PFSK-1 (cell line): ENCODE data around the gene PROX1. TPM values are rescaled to one million over a fixed set of nuclear protein-coding genes. Genes with fewer than 3 reads are reported as not detected.

Source experiments
- FOXP2 ChIP-seq: optimal IDR thresholded peaks from 2 replicates; pipeline ENCODE3; 2011; ENCODE audit warnings: borderline replicate concordance, control low read depth, inconsistent platforms; ENCODE audit not compliant: insufficient read depth; ENCODE audit errors: extremely low read length, extremely low read depth
- POLR2AphosphoS5 ChIP-seq: IDR thresholded peaks from 2 replicates; pipeline ENCODE4 v1.6.1; 2012; ENCODE audit warnings: low read depth, mild to moderate bottlenecking, control low read depth, low read length, moderate library complexity
- SIN3A ChIP-seq: IDR thresholded peaks from 2 replicates; pipeline ENCODE4 v1.6.1; 2012; ENCODE audit warnings: mild to moderate bottlenecking, low read length, moderate library complexity, borderline replicate concordance; ENCODE audit not compliant: insufficient read depth
- TAF1 ChIP-seq: IDR thresholded peaks from 2 replicates; pipeline ENCODE4 v1.6.1; 2012; ENCODE audit warnings: low read length, control low read depth, borderline replicate concordance; ENCODE audit not compliant: insufficient read depth
- polyA plus RNA-seq: library from polyadenylated mRNA; unstranded; fragments of >200 nt; gene quantifications from one replicate; pipeline ENCODE4 v1.2.1, GENCODE V29; 2012; ENCODE audit warnings: low read depth, missing spikeins; ENCODE audit not compliant: insufficient read length
- TF ChIP-seq, protein P1 (sequence below), 2 experiments: IDR thresholded peaks; 2 replicates each; pipeline versions ENCODE4 v1.6.1 to v1.8.0; 2011 to 2012; ENCODE audit warnings: low read depth in 2 of 2, low read length in 2 of 2, control low read depth in 1 of 2, inconsistent platforms in 1 of 2, mild to moderate bottlenecking in 1 of 2, moderate library complexity in 1 of 2; ENCODE audit not compliant: insufficient read depth in 1 of 2

Gene PROX1, protein sequence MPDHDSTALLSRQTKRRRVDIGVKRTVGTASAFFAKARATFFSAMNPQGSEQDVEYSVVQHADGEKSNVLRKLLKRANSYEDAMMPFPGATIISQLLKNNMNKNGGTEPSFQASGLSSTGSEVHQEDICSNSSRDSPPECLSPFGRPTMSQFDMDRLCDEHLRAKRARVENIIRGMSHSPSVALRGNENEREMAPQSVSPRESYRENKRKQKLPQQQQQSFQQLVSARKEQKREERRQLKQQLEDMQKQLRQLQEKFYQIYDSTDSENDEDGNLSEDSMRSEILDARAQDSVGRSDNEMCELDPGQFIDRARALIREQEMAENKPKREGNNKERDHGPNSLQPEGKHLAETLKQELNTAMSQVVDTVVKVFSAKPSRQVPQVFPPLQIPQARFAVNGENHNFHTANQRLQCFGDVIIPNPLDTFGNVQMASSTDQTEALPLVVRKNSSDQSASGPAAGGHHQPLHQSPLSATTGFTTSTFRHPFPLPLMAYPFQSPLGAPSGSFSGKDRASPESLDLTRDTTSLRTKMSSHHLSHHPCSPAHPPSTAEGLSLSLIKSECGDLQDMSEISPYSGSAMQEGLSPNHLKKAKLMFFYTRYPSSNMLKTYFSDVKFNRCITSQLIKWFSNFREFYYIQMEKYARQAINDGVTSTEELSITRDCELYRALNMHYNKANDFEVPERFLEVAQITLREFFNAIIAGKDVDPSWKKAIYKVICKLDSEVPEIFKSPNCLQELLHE
- polyA plus RNA-seq: 2.2 TPM

DNA sequence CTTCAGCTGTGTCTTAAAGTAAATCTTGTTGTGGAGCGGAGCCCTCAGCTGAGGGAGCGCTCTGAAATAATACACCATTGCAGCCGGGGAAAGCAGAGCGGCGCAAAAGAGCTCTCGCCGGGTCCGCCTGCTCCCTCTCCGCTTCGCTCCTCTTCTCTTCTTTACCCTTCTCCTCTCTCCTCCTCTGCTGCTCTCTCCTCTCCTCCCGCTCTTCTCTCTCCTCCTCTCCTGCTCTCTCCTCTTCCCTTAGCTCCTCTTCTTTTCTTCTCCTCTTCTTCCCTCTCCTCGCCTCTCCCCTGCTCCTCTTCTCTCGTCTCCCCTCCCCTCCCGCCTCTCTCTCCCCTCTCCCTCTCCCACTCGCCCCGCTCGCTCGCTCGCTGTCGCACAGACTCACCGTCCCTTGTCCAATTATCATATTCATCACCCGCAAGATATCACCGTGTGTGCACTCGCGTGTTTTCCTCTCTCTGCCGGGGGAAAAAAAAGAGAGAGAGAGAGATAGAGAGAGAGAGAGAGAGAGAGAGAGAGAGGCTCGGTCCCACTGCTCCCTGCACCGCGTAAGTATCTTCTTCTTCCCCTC lies at the start of gene PROX1:
PROX1 (plus strand) TSS at position 47 of the 580 bp plus-strand sequence. CDS start 8,563 bp downstream, outside the sequence.
- TF ChIP-seq FOXP2 (no peak), SIN3A (peak; percentile 83; the same call in 1 of the 2 replicates), POLR2AphosphoS5 (peak; percentile 71; the same call in 1 of the 2 replicates), TAF1 (peak; percentile 70; the same call in 1 of the 2 replicates)
- TF ChIP-seq, protein P1, sequence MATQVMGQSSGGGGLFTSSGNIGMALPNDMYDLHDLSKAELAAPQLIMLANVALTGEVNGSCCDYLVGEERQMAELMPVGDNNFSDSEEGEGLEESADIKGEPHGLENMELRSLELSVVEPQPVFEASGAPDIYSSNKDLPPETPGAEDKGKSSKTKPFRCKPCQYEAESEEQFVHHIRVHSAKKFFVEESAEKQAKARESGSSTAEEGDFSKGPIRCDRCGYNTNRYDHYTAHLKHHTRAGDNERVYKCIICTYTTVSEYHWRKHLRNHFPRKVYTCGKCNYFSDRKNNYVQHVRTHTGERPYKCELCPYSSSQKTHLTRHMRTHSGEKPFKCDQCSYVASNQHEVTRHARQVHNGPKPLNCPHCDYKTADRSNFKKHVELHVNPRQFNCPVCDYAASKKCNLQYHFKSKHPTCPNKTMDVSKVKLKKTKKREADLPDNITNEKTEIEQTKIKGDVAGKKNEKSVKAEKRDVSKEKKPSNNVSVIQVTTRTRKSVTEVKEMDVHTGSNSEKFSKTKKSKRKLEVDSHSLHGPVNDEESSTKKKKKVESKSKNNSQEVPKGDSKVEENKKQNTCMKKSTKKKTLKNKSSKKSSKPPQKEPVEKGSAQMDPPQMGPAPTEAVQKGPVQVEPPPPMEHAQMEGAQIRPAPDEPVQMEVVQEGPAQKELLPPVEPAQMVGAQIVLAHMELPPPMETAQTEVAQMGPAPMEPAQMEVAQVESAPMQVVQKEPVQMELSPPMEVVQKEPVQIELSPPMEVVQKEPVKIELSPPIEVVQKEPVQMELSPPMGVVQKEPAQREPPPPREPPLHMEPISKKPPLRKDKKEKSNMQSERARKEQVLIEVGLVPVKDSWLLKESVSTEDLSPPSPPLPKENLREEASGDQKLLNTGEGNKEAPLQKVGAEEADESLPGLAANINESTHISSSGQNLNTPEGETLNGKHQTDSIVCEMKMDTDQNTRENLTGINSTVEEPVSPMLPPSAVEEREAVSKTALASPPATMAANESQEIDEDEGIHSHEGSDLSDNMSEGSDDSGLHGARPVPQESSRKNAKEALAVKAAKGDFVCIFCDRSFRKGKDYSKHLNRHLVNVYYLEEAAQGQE (IDR thresholded peaks at IDR 0.05; ENCODE audit: insufficient read depth in 1 of 2, low read depth in 2 of 2, low read length in 2 of 2): no peak

DNA sequence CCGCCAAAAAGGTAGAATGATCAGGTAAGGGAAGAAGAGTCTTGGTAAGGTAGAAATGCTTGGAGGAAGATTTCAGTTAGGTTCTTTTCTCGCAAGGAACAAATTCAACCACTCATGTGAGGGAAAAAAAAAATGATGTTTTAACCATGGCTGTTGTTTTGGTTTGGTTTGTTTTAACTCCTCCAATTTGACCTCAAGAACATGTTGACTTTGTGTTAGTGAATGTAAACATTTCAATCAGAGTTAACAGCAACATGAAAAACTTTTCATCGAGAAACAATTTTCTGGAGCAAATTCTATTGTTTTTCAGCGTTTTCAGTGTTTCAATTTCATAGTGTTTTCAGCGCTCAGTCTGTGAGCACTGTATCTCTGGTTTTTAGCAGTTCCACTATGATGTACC lies 49.0 kb upstream of the PROX1 start:
- TF ChIP-seq FOXP2 (no peak), SIN3A (no peak), TAF1 (no peak)
- TF ChIP-seq, protein P1 (IDR thresholded peaks at IDR 0.05; ENCODE audit: insufficient read depth in 1 of 2, low read depth in 2 of 2, low read length in 2 of 2): no peak

DNA sequence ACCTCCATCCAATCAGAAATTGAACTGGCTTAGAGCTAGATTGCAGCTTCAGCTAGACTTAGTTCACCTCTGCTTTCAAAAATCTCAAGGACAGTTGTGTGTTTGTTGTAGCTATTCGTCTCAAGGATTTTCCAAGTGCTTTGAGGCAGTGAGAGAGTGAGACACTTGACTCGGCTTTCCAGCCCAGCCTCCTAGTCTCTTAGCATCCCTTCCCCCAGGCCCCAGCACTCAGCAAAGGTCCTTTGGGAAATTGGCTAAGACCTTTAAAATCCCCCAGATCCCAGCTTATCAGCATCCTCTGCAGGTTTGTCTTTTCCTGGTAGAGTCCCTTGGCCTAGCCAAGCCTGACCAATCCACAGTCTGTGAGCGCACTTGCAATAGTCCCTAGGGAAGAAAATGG lies 47.9 kb upstream of the PROX1 start:
- no peak for TF ChIP-seq FOXP2

DNA sequence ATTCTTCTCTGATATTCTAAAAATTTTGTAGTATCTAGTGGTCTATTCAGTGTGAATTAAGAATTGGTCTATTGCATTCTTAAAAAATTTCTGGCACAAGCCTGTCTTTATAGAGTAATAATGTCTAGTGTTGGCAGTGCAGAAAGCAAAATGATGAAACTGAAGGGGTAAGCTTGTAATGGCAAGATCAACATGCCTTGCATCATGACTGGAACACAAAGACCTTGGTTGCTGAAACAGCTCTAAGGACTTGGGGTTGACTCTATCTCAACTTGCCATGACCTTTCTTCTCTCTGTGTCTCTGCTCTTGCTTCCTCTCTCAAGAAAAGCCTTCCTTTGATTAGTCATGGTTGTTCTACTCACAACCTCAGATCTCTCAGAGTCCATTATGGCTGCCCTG lies 46.8 kb upstream of the PROX1 start:
- TF ChIP-seq POLR2AphosphoS5: no peak
- TF ChIP-seq SIN3A: no peak
- no peak for TF ChIP-seq TAF1
- no peak for TF ChIP-seq FOXP2
- TF ChIP-seq, protein P1 (IDR thresholded peaks at IDR 0.05; ENCODE audit: insufficient read depth in 1 of 2, low read depth in 2 of 2, low read length in 2 of 2): no peak

DNA sequence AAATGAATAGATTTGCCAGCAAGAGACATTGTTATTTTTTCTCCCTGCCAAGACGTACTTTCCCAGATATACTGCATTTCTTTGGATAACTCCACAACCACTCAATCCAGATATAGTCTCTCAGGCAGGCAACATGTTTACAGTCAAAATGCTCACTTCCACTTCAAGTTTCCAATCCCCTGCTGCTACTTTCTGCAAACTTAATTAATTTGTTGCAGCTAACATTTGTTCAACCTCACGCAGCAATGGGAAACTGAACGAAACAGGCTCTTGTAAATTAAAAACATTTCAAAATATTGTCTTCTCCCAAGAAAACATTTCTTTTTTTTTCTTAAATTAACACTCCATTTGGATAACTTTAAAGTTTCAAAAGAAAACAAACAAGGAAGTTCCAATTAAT lies 45.7 kb upstream of the PROX1 start:
- no peak for TF ChIP-seq FOXP2
